Stimulated activated CD8-positive, alpha-beta memory T cell treated with anti-CD3 and anti-CD28 coated beads, Interleukin-4, amount 100 ng/mL, for 4 hours (primary cell): ENCODE data around the gene LBHD2.
"Not testable (repeated sequence)": the region's sequence is repeated elsewhere in the genome, so short reads cannot be mapped to it uniquely, and the experiment has no call there.

Experiments
- DNase-seq, 2 donors: peaks; one replicate each; pipeline ENCODE4 v3.0.0-alpha.2; 2020; ENCODE audit warnings: low read depth in 2 of 2, low spot score in 1 of 2

LBHD2 gene

DNA sequence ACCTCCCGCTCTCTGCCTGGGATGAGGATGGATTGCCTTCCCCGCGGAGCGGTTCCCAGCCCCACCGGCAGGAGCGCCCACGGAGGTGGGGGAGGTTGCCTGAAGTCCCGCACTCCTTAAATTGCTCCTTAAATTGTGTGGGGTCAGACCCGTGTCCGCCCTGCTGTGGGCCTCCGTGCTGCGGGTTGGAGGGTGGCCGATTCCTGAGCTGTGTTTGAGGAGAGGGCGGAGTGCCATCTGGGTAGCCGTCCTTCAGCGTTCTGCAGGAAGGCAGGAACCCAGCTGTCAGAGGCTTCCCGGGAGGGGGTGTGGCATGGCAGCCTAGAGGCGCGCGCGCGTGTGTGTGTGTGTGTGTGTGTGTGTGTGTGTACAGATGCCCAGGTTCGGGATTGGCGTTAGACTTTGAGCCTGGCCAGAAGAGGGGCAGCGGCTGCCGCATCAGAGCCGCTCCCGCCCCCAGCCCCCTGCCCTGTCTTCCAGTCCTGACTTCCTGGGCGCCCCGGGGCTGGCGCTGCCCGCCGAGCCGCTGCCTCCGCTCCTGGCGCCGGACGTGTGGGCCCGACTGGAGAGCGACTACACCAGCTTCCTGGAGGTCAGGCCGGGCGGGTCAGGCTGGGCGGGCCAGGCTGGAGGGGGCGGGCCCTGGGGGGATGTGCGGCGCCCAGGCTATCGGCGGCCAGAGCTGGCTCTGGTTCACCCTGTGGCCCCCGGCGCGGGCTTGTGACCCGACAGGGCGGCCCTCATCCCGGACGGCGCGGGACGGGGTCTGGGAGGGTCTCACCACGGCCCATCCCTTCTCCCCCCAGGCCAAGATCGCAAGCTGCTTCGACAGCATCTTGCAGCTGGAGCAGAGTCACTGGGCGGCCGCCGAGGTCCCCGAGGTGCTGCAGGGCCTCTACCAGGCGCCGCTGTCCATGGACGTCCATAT is 19.7 kb downstream of the LBHD2 start:
- DNase-seq, result no peak

DNA sequence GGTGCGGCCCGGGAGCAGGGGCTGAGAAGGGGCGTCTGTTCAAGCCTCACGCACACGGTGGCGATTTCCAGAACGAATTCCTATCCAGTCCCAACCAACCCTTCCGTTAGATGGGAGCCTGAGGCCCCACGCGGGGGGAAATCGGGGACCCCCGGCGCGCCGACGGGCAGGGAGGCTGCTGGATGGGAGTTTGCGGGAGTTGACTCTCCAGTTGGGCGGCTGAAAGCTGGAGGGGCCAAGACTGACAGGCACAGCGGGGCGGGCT is 20.3 kb downstream of the LBHD2 start:
- DNase-seq, result no peak

DNA sequence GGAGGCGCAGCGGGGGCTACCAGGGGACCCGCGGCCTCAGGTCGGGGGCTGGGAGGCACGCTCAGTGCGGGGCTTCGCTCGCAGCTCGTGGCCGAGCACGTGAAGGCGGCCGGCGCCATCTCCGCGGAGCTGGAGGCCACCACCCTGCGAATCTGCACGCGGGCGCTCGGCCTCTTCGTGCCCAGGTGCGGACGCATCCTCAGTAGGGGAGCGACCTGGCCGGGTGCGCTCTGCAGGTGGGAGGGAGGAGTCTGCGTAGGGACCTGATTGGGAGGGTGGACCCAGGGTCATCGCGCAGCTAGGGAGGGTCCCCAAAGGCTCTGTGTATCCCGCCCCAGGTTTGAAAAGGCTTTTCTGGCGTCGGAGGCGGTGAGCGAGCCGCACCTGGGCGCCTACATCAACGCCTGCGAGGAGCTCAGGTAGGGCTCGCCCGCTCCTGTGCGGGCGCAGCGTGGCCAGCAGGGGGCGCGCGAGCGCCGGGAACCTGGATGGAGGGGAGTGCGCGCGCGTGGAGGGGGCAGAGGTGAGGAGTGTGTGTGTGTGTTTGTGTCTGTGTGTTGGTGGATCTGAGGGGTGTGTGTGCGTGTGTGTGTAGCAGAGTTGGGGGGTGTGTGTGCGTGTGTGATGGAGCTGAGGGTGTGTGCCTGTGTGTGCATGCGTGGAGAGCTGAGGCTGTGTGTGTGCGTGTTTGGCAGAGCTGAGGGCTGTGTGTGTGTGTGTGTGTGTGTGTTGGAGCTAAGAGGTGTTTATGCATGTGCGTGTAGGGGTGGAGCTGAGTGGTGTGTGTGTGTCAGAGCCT is 20.8 kb downstream of the LBHD2 start:
- peak; percentile 32 to 52 for DNase-seq

DNA sequence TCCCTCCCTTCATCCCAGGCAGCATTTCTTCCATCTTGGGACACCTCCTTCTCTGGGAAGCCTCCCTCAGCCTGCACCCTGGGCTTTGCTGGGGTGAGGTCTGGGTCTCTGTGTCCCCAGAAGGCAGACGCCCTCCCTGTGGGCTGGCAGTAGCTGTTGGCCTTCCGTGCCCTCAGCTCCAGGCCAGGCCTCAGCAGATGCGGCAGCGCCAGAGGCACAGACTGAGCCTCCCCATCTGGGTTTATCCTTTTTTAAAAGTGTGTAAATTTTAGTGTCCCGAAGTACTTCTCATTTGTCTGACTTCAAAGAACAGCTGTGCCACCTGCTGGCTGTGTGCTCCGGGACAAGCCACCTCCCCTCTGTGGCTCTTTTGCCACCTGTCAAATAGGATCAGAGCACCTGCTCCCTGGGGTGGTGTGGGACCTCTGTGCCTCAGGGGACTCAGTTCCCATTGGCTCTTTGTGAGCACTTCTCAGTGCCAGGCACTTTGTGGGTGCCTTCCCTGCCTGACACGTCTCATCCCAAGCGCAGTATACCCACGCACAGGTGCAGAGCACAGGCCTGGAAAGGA is 21.7 kb downstream of the LBHD2 start:
- no peak for DNase-seq

DNA sequence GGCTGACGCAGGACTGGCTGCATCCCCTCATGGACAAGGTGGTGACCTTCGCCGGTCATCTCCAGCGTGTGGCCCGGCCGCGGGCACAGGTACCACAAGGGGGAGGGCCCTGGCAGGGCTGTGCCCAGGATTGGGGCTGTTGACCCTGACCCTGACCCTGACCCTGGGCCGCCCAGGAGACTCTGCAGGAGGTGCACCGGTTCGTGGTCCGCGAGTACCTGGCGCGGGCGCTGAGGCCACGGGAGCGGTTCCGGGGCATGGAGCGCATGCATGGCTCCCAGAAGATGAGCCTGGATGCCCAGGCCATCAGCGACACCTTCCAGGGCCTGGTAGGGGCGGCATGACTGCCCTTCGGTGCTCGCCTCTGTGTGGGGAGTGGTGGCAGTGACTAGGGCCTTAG is 23.4 kb downstream of the LBHD2 start:
- DNase-seq, result no peak

DNA sequence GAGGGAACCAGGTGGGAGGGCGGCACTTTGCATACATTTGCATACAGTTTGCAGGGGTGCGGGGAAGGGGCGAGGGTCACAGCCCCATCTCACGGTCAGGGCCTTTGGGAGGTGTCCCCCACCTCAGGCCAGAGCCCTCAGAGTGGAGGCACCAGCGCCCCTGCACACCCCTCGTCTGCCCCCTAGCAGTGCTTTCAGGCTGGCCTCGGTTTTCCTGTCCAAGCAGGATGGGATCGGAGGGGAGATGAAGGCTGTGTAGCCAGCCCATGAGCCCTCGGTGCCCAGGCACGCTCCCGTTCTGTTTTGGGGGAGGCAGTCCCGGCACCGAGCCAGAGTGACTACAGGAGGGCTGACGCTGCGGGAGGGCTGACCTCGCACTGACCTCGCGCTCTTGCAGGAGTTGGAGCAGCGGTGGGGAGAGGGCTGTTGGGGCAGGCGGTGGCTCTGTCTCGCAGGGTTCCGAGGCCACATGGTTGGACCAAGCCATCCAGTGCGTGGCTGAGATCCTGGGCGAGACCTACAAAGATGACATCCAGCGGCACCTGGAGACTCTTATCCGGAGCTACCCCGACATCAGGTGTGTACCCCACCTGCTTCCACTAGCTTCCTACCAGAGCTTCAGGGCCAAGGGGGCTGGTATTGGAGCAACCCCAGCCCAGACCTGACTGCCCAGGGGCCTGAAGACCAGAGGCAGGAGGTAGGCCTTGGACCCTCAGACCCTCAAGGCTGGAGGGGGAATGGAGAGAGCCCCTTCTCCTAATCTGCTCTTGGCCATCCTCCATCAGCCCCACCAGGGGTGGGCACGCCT is 24.1 kb downstream of the LBHD2 start:
- DNase-seq, result no peak

DNA sequence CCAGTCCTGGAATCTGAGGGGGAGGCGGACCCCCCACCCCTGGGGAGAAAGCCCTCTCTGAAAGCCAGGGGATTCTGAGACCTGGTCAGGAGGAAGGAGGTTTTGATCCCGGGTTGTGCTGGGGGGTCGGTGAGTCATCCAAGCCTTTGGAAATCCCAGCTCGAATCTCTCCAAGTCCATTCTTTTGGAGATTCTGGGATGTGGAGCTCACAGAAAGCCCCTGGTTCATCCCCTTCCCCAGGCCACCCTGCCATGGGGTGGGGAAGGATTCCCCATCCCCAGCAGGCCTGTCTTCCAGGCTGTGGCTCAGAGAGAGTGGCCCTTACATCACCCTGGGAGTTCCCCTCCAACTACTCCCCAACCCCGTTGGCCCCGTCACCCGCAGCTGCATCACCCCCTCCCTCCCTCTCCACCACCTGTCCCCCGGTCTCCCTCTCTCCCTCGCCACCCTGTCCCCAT is 24.8 kb downstream of the LBHD2 start:
- no peak for DNase-seq

DNA sequence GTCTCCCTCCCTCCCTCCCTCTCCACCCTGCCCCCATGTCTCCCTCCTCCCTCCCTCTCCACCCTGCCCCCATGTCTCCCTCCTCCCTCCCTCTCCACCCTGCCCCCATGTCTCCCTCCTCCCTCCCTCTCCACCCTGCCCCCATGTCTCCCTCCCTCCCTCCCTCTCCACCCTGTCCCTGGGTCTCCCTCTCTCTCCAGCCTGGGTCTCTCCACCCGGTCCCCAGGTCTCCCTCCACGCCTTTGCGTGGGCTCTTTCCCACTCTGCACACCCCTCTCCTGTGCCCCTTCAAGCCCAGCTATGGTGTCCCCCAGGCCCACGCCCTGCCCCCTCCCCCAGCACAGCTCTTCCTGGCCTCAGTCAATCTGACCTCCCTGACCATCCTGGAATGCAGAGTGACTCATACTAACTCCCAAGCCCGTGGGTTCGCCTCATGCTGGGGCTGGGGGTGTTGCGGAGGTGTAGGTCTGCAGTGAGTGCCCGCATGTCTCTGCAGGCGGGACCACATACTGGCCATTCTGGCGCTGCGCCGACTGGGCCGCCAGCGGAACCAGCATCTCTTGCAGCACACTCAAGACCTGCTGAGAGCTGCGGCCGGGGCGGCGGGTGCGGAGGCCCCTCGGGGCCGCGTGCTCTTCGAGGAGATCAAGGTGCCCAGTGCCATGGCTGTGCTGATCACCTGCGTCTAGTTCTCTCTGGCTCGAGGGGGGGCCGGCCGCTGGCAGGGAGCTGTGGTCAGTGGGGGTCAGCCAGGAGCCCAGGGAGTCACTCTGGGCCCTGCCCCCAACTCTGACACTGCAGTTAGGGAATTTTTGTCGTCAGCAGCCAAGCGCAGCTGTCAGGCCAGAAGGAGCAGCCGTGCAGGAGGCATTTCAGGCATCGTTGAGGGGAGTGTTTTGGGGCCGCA is 25.8 kb downstream of the LBHD2 start:
- no peak for DNase-seq

DNA sequence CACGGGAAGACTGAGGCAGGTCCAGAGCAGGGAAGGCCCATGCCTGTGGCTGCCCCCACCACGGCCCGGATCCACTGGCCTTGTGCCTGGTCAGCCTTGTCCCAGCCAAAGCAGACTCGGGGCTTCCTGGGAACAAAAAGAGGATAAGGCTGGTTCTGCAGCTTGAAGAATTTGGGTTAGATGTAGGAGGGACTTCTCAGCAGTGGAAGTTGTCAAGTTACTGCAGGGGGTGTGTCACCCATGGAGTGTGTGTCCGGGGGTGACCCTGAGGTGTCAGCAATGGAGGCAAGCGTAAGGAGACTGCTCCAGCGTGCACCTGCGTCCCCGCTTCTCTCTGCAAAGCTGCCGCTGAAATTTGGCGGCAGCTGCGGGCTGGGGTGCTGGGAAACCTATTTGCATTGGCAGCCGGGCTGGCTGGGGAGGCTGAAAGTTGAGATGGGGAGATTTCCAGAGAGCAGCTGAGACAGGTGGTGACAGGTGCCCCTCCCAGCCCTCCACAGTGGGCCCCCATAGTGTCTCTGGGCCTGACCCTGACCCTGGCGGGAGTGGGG is 26.7 kb downstream of the LBHD2 start:
- no peak for DNase-seq

DNA sequence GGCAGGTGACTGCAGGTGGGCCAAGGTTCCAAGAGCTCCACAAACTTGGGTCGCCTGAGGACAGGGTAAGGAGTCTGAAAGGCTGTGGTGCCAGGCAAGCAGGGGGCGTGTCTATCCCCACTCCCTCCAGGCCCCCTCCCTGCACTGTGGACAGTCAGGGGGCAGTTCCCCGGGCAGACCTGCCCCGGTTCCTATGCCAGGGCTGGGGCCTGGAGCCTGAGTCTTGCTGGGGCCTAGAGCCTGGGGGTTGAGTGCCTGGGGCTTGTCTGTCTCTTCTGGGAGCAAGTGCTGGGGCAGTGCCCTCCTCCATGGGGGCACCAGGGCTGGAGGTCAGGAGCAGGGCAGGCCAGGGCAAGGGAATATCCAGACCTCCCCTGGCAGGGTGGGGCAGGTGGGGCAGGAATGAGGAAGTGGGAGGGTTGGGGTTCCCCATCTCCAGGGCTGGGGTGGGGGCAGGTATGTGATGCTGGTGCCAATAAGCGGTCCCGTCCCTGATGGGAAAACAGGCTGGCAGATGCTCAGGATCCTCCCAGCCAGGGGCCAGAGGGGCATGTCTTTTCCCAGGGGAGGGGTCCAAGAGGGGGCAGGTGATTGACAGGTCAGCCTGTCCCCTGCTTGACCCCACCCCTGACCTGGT is 27.3 kb downstream of the LBHD2 start:
- no peak for DNase-seq

DNA sequence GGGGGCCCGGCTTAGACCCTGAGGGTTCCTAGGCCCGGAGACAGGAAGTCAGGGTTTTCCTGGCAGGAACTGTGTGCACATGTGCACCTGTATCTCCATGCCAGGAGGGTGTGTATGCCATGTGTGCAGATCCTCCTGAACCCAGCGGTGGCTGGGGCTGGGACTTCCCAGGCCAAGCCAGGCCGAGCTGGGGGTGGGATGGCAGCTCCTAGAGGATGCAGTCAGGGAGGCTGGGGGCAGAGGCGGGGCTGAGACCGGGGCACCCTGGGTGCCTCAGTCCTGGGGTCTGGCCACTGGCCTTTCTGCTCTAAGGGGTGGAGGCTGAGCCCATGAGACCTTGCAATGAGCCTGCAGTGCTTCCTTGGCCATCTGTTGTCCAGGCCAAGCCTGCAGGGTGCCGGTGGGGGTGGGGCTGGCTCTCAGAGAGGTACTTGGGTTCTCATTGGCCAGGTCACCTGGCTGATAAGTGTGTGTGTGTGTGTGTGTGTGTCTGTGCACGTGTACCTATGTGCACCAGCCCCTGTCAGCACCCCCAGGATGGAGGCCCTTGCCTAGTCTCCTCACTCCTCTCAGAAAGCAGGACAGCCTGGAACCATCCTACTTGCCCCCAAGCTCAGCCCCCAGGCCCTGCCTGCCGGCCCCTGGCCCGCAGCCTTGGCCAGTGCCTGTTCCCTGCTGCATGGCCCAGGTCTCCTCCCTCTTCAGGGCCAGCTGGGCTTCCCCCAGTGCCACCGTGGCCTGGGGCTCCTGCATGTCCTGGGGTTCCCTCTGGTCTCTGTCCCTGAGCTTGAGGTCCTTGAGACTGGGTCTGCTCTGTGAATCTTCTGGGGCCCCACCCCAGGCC is 28.6 kb downstream of the LBHD2 start:
- DNase-seq, result no peak

DNA sequence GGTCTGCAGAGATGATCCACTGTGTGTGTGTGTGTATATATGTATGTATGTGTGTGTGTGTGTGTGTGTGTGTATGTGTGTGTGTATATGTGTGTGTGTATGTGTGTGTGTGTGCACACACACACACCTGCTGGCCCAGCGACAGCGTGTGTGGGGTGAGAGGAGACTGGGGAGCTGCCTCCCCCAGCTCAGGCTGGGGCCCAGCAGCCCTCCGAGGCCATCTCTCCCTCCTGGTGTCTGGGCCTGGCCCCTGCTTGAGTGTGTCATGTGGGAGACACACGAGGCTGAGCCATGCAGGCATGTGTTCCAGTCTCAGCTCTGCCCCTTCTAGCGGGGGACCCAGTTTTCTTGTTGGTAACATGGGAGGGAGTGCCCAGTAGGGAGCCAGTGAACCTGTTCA is 29.3 kb downstream of the LBHD2 start:
- no peak for DNase-seq

DNA sequence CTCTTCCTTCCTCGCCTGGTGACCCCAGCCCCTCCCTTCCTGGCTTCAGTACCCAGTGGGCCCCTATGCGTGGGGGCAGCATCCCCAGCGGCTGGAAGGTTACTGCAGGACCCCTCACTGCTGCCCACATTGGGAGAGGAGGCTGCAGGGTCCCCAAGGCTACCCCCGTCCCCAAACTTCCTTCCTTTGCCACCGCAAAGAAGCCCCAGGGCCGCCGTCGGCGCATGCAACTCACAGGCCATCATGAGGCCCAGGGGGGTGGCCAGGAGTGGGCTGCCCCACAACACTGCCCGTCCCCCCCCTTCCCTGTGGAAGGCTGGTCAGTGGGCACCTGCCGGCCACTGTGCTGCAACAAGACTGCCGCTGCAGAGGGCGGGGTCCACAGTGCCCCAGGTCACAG is 29.8 kb downstream of the LBHD2 start:
- no peak for DNase-seq

DNA sequence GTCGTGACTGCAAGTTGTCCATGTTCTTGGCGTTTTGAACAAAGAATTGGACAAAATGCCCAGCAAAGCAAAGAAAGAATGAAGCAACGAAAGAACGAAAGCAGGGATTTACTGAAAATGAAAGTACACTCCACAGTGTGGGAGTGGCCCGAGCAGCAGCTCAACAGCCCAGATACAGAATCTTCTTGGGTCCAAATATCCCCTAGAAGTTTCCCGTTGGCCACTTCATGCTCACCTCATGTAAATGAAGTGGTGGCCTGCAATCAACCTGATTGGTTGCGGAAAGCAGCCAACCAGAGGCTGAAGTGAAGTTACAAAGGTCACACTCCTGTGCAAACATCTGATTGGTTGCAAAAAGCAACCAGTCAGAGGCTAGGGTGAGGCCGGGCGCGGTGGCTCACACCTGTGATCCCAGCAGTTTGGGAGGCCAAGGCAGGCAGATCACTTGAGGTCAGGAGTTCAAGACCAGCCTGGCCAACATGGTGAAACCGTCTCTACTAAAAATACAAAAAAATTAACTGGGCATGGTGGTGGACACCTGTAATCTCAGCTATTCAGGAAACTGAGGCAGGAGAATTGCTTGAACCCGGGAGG is 31.2 kb downstream of the LBHD2 start:
- DNase-seq, result not testable (repeated sequence)

DNA sequence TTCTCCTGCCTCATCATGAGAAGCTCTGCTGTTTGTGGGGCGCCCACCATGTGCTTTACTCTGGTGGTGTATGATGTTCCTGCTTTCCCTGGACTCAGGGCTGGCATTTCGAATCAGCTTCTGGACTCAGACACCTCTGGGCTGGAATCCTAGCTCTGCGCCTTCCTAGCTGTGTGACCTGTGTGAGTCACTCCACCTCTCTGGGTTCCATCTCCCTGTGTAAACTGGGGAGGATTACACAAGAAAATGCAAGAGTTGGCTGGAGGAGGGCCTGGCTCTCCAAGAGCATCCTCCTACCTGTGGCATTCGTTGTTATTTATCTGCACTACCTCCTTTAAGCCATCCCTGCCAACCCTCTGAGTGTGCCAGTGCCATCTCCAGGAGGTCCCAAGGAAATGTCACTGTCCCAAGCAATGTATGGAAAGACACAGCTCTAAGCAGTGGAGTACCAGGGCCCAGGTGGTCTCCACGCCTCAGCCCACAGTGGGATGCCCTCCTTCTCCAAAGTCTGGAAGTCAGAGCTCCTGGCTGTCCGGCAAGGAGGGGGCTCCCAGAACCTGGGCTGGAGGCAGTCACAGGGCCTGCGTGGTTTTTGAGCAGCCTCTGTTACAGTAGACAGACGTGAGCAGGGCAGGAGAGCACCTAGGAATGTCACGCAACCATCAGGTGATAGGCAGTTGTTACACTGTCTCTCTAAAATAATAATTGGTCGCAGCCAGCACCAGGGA is 32.0 kb downstream of the LBHD2 start:
- no peak for DNase-seq

DNA sequence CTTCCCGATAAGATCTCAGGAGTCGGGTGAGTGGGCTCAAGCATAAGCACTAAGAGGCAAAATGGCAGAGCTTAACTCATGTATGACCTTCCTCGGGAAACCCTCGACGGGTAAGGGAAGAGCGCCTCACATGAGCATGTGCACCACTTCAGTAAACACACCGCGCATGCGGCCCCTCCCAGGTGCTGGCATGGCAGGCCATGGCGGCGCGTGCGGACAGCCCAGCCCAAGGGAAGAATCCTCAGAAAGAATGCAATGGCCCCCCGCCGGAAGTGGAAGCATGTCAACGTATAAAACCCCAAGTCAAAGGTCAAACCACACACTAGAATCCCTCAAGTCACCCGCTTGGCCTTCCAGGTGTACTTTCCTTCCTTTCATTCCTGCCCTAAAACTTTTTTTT is 32.6 kb downstream of the LBHD2 start:
- DNase-seq, result no peak

DNA sequence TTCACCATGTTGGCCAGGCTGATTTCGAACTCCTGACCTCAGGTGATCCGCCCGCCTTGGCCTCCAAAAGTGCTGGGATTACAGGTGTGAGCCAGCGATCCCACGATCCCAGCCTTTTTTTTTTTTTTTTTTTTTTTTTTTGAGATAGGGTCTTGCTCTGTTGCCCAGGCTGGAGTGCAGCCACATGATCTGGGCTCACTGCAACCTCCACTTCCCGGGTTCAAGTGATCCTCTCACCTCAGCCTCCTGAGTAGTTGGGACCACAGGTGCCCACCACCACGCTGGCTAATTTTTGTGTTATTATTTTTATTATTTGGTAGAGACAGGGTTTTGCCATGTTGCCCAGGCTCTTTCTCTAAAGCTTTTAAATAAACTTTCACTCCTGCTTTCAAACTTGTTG is 33.5 kb downstream of the LBHD2 start:
- DNase-seq, result not testable (repeated sequence)
